GM18498 (cell line): Measurements from ENCODE around the gene MMP28.

Experiments
- ATAC-seq: cut with Tn5 transposase; IDR thresholded peaks from one replicate; pipeline ENCODE4 v1.9.1; 2021; ENCODE audit warnings: mild to moderate bottlenecking, moderate library complexity; ENCODE audit not compliant: unreplicated experiment

Gene MMP28

DNA sequence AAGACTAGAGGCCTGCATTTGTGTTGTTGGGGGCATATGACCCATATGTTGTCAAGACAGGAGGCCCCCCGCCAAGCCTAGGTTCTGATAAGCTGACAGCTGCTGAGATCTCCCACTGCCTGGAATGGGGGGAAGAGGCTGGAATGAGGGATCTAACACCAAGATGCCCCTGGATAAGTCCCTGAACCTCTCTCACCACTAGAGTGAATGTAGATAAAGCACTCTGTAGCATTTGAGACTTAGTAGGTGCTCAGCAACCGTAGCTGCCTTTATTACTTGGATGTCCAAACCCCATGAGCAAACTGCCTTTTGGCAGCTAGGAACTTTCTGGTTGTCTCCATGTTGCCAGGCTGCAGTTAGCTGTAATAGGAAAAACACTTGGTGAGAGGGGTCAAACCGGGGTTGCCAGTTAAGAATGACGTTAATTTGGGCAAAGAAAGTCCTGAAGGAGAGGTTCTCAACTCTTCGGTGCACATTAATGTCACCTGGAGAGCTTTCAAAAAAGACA is 68.4 kb downstream of the MMP28 start:
- no peak for ATAC-seq

- ATAC-seq = no peak
Observed at GRCh38 chr17:35726127-35726952, 69.1 kb downstream of the MMP28 start.

DNA sequence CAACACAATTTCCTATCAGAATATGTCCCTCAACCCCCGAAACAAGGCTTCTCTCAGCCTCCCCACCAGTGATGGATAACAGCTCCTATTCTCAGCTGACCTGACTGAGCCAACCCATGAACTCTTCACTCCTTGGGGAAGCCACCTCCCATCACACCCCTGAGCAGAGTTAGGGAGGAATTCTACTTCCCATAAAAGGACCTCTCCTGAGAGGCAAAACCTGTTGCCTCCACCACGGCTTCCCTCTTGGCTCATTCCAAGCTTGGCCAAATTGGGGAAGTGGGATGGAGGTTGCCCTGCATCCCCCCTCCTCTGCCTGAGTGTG is 69.7 kb downstream of the MMP28 start:
- no peak for ATAC-seq

DNA sequence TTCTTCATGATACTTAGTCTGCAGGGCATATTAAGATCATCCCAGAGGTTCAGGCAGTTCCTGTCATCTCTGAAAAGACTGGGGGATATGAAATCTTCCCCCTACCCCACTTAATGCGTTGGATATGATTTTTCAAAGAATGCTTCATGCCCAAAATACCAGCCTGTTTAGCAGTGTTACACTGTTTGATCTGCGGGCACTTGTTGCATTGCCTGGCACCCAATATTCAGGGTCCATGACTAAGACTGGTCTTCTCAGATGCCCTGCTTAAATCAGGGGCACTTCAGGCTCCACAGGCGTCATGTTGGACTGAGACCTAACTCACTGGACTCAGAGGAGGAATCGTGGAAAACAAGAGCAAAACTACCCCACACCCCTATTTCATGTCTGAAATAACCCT is 70.4 kb downstream of the MMP28 start:
- no peak for ATAC-seq

DNA sequence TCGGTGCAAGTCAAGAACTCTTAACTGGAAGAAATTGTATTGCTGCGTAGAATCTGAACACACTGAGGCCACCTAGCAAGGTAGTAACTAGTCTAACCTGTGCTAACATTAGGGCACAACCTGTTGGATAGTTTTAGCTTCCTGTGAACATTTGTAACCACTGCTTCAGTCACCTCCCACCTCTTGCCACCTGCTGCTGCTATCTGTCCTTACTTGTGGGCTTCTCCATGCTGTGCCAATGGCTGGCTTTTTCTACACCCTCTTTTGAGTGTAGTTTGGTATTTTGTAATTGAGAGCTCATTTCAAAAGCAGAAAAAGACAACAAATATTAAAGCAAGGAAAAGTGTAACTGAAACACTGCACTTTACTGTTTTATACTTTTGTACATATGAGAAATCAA is 71.7 kb downstream of the MMP28 start:
- ATAC-seq = no peak

GRCh38 chr17:35717475-35717874 is 78.0 kb downstream of the MMP28 start:
- ATAC-seq = no peak

GRCh38 chr17:35716897-35717465 is 78.5 kb downstream of the MMP28 start:
- ATAC-seq = no peak

DNA sequence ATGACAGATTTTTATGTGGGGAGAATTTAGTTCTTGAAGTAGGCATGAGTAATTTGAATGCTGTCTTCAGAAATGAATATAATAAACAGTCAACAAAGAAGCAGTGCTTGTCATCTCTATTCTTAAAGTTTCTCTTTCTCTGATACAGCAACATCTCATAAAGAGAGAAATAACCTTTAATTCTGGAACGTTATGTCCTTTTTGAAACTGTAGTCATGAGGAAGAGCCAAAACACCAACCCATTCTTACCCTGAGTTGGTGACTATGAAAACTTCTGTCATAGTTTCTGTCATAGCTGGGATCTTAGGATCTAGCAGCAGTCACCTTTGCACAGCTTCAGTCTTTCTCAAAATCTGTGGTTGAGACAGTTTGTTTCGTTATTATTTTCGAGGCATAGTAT is 79.3 kb downstream of the MMP28 start:
- ATAC-seq = no peak
